Activated CD4-positive, alpha-beta memory T cell treated with anti-CD3 and anti-CD28 coated beads for 36 hours (primary cell): ENCODE data around the gene IFRD2. TPM values are rescaled to one million over a fixed set of nuclear protein-coding genes. Genes with fewer than 3 reads are reported as not detected.
A peak's percentile ranks its signal among the peaks of the same experiment; 100 is the strongest.

Experiments
- CTCF ChIA-PET: fragments of 350-600 bp; sonication (Branson Sonifier 250); formaldehyde crosslinking; loops from one replicate; lab custom pipeline; 2021; ENCODE audit warnings: antibody characterized with exemption, inconsistent platforms; lab: Charles Lee
- POLR2A ChIA-PET: fragments of 350-600 bp; sonication (Branson Sonifier 250); formaldehyde crosslinking; loops from one replicate; lab custom pipeline; 2021; ENCODE audit warnings: antibody characterized with exemption; lab: Charles Lee
- DNase-seq: peaks from one replicate; pipeline ENCODE4 v3.0.0-alpha.2; 2020
- H3K27ac Mint-ChIP-seq: one replicate; pipeline ENCODE4 v1.8.0; 2021; ENCODE audit warnings: mixed read lengths
- H3K27me3 Mint-ChIP-seq: one replicate; pipeline ENCODE4 v1.8.0; 2021; ENCODE audit warnings: mixed read lengths
- H3K36me3 Mint-ChIP-seq: one replicate; pipeline ENCODE4 v1.8.0; 2021; ENCODE audit warnings: mixed read lengths
- H3K4me1 Mint-ChIP-seq: one replicate; pipeline ENCODE4 v1.8.0; 2021; ENCODE audit warnings: low read depth, mixed read lengths
- H3K4me3 Mint-ChIP-seq: one replicate; pipeline ENCODE4 v1.8.0; 2021; ENCODE audit warnings: mild to moderate bottlenecking, mixed read lengths
- H3K9me3 Mint-ChIP-seq: one replicate; pipeline ENCODE4 v1.8.0; 2021; ENCODE audit warnings: mixed read lengths
- intact Hi-C: fragments of 100-400 bp; cut with micrococcal nuclease; formaldehyde crosslinking; loops from one replicate; pipeline ENCODE4 v1.15.1; 2023
- total RNA-seq, 2 experiments: library from RNA; stranded (reverse); gene quantifications; one replicate each; pipeline ENCODE4 v1.2.3, GENCODE V29; 2021

IFRD2 gene
- total RNA-seq, 2 experiments from 2014 or later: 111 to 112 TPM

GRCh38 chr3:50256978-50257890 lies 35.0 kb downstream of the IFRD2 start:
- Mint-ChIP-seq H3K27me3 (no peaks in the 10 kb centered on the region), H3K36me3 (peaks cover 36% of the 10 kb centered on the region), H3K4me3 (no peak overlapping the region), H3K9me3 (no peaks in the 10 kb centered on the region), H3K4me1 (peaks cover 9% of the 10 kb centered on the region), H3K27ac (no peak overlapping the region)
- intact Hi-C loops: no loop called here
- DNase-seq: peak; percentile 59
- ChIA-PET CTCF (interaction anchor here (0.7 to 8.2 kb wide), 7 partner anchors 8 to 62 kb away, joined by 3 to 102 read pairs (median 5); partner anchors contain the start of gene GNAI2), POLR2A (no interaction called here)

GRCh38 chr3:50255251-50255615 lies 37.0 kb downstream of the IFRD2 start:
- no peaks in the 10 kb centered on the region for H3K27me3 Mint-ChIP-seq
- intact Hi-C loops: no loop called here
- peaks cover 44% of the 10 kb centered on the region for H3K36me3 Mint-ChIP-seq

GRCh38 chr3:50254577-50255250 lies 37.5 kb downstream of the IFRD2 start:
- Mint-ChIP-seq H3K4me1 (peaks cover 26% of the 10 kb centered on the region), H3K4me3 (no peak overlapping the region), H3K36me3 (peaks cover 46% of the 10 kb centered on the region), H3K9me3 (no peaks in the 10 kb centered on the region), H3K27ac (peak overlapping the region; percentile 33), H3K27me3 (no peaks in the 10 kb centered on the region)
- intact Hi-C loops: no loop called here
- ChIA-PET CTCF (interaction anchor here (0.6 to 8.2 kb wide), 3 partner anchors 6 to 76 kb away, joined by 3 to 102 read pairs (median 96); no protein-coding TSS in a partner anchor), POLR2A (interaction anchor here (1.0 kb wide), 1 partner anchor 9 kb away, joined by 3 read pairs; no protein-coding TSS in a partner anchor)
- no peak for DNase-seq

More at GRCh38 chr3:50255251-50255615, 37.0 kb downstream of the IFRD2 start:
- peak overlapping the region; percentile 33 for H3K27ac Mint-ChIP-seq
- POLR2A ChIA-PET: no interaction called here
- no peak for DNase-seq
- no peaks in the 10 kb centered on the region for H3K9me3 Mint-ChIP-seq
- peaks cover 23% of the 10 kb centered on the region for H3K4me1 Mint-ChIP-seq
- no peak overlapping the region for H3K4me3 Mint-ChIP-seq
- CTCF ChIA-PET: interaction anchor here (0.6 to 8.2 kb wide), 3 partner anchors 6 to 77 kb away, joined by 3 to 102 read pairs (median 96); no protein-coding TSS in a partner anchor

- CTCF ChIA-PET: interaction anchor here (0.9 to 6.4 kb wide), 7 partner anchors 7 to 59 kb away, joined by 3 to 102 read pairs (median 6); no protein-coding TSS in a partner anchor
These were observed 41.0 kb downstream of the IFRD2 start for GRCh38 chr3:50251220-50251619.

GRCh38 chr3:50250514-50250913 lies 41.7 kb downstream of the IFRD2 start:
- H3K27ac Mint-ChIP-seq: peak overlapping the region; percentile 59
- H3K9me3 Mint-ChIP-seq: no peaks in the 10 kb centered on the region
- H3K4me1 Mint-ChIP-seq: peaks cover 51% of the 10 kb centered on the region
- no peak overlapping the region for H3K4me3 Mint-ChIP-seq
- no peak for DNase-seq
- H3K27me3 Mint-ChIP-seq: no peaks in the 10 kb centered on the region
- intact Hi-C loops: no loop called here
- CTCF ChIA-PET: interaction anchor here (1.2 to 6.4 kb wide), 6 partner anchors 8 to 58 kb away, joined by 3 to 102 read pairs (median 12); no protein-coding TSS in a partner anchor
- H3K36me3 Mint-ChIP-seq: peaks cover 23% of the 10 kb centered on the region
- POLR2A ChIA-PET: interaction anchor here (0.6 to 1.8 kb wide), 3 partner anchors 12 to 22 kb away, joined by 3 to 4 read pairs (median 4); partner anchors contain the start of gene GNAI2

More at GRCh38 chr3:50251220-50251619, 41.0 kb downstream of the IFRD2 start:
- POLR2A ChIA-PET: interaction anchor here (0.6 to 1.8 kb wide), 4 partner anchors 8 to 23 kb away, joined by 3 to 4 read pairs (median 4); partner anchors contain the start of gene GNAI2
- Mint-ChIP-seq H3K4me3 (no peak overlapping the region), H3K27me3 (no peaks in the 10 kb centered on the region), H3K9me3 (no peaks in the 10 kb centered on the region), H3K27ac (peak overlapping the region; percentile 68), H3K4me1 (peaks cover 47% of the 10 kb centered on the region), H3K36me3 (peaks cover 26% of the 10 kb centered on the region)
- peak; percentile 82 for DNase-seq
- intact Hi-C loops: no loop called here

- intact Hi-C loops: no loop called here
- Mint-ChIP-seq H3K4me1 (peaks cover 60% of the 10 kb centered on the region), H3K9me3 (no peaks in the 10 kb centered on the region), H3K4me3 (no peak overlapping the region), H3K36me3 (peaks cover 23% of the 10 kb centered on the region), H3K27me3 (no peaks in the 10 kb centered on the region), H3K27ac (peak overlapping the region; percentile 59)
- DNase-seq: no peak
- CTCF ChIA-PET: interaction anchor here (3.8 to 6.4 kb wide), 3 partner anchors 9 to 55 kb away, joined by 18 to 102 read pairs (median 29); no protein-coding TSS in a partner anchor
- POLR2A ChIA-PET: interaction anchor here (0.5 to 1.0 kb wide), 2 partner anchors 12 to 31 kb away, joined by 3 to 5 read pairs; no protein-coding TSS in a partner anchor
These were observed 42.8 kb downstream of the IFRD2 start for GRCh38 chr3:50249457-50249856.

GRCh38 chr3:50248387-50248786 lies 43.8 kb downstream of the IFRD2 start:
- H3K4me1 Mint-ChIP-seq: peaks cover 68% of the 10 kb centered on the region
- H3K9me3 Mint-ChIP-seq: no peaks in the 10 kb centered on the region
- peak overlapping the region; percentile 91 for H3K27ac Mint-ChIP-seq
- no peak for DNase-seq
- ChIA-PET CTCF (interaction anchor here (2.2 to 9.5 kb wide), 3 partner anchors 10 to 27 kb away, joined by 14 to 307 read pairs (median 102); partner anchors contain the start of gene GNAI2), POLR2A (interaction anchor here (0.8 to 1.1 kb wide), 3 partner anchors 13 to 51 kb away, joined by 3 to 4 read pairs (median 3); partner anchors contain the start of genes GNAI2, HYAL3 and NAA80)
- peak overlapping the region; percentile 23 for H3K4me3 Mint-ChIP-seq
- peaks cover 17% of the 10 kb centered on the region for H3K36me3 Mint-ChIP-seq
- no peaks in the 10 kb centered on the region for H3K27me3 Mint-ChIP-seq
- intact Hi-C loops: no loop called here

GRCh38 chr3:50246517-50246954 lies 45.7 kb downstream of the IFRD2 start:
- intact Hi-C loops: loop anchor here (1.0 kb wide), 6 partner anchors 8 to 53 kb away; partner anchors contain the start of genes HYAL3, IFRD2 and NAA80
- H3K4me3 Mint-ChIP-seq: peak overlapping the region; percentile 77
- H3K9me3 Mint-ChIP-seq: no peaks in the 10 kb centered on the region
- H3K4me1 Mint-ChIP-seq: peaks cover 82% of the 10 kb centered on the region
- peak overlapping the region; percentile 96 for H3K27ac Mint-ChIP-seq
- H3K27me3 Mint-ChIP-seq: no peaks in the 10 kb centered on the region
- ChIA-PET CTCF (interaction anchor here (0.5 to 9.5 kb wide), 32 partner anchors 12 to 901 kb away, joined by 3 to 307 read pairs (median 6); partner anchors contain the start of genes GNAI2, GNAT1, HYAL3 and IFRD2), POLR2A (interaction anchor here (0.5 to 1.7 kb wide), 11 partner anchors 9 to 306 kb away, joined by 3 to 18 read pairs (median 6); partner anchors contain the start of genes GNAI2, HYAL3, IFRD2 and NAA80)
- H3K36me3 Mint-ChIP-seq: peaks cover 18% of the 10 kb centered on the region
- DNase-seq: peak; percentile 94

- no peaks in the 10 kb centered on the region for H3K27me3 Mint-ChIP-seq
- intact Hi-C loops: loop anchor here (1.0 kb wide), 6 partner anchors 8 to 53 kb away; partner anchors contain the start of genes HYAL3, IFRD2 and NAA80
- DNase-seq: peak; percentile 96
- H3K4me1 Mint-ChIP-seq: peaks cover 82% of the 10 kb centered on the region
- peak overlapping the region; percentile 96 for H3K27ac Mint-ChIP-seq
- peak overlapping the region; percentile 77 for H3K4me3 Mint-ChIP-seq
- H3K9me3 Mint-ChIP-seq: no peaks in the 10 kb centered on the region
- ChIA-PET POLR2A (interaction anchor here (0.8 to 1.7 kb wide), 10 partner anchors 8 to 305 kb away, joined by 3 to 18 read pairs (median 6); partner anchors contain the start of genes GNAI2, HYAL3, IFRD2 and NAA80), CTCF (interaction anchor here (0.6 to 9.5 kb wide), 26 partner anchors 12 to 156 kb away, joined by 3 to 307 read pairs (median 7); partner anchors contain the start of genes GNAI2, GNAT1, HYAL3 and IFRD2)
- peaks cover 15% of the 10 kb centered on the region for H3K36me3 Mint-ChIP-seq
These were observed 46.3 kb downstream of the IFRD2 start for GRCh38 chr3:50245831-50246516.

- Mint-ChIP-seq H3K27me3 (no peaks in the 10 kb centered on the region), H3K9me3 (no peaks in the 10 kb centered on the region), H3K4me3 (peak overlapping the region; percentile 77), H3K4me1 (peaks cover 81% of the 10 kb centered on the region), H3K36me3 (peaks cover 14% of the 10 kb centered on the region), H3K27ac (peak overlapping the region; percentile 96)
- DNase-seq: no peak
- CTCF ChIA-PET: interaction anchor here (5.6 to 9.5 kb wide), 2 partner anchors 14 to 51 kb away, joined by 24 to 307 read pairs; partner anchors contain the start of gene GNAI2
- intact Hi-C loops: no loop called here
- POLR2A ChIA-PET: no interaction called here
These were observed 46.9 kb downstream of the IFRD2 start for GRCh38 chr3:50245251-50245745.
